Measurements from ENCODE around the gene CLCN5.

Gene CLCN5

GRCh38 chrX:50106051-50106675 is 183.8 kb downstream of the CLCN5 start:
- H3K9me3 Mint-ChIP-seq (ENCODE audit: low read depth), result no peaks in the 10 kb centered on the region
- H3K4me1 Mint-ChIP-seq (ENCODE audit: low read depth), result no peaks in the 10 kb centered on the region
- no peaks in the 10 kb centered on the region for H3K36me3 Mint-ChIP-seq
- no peaks in the 10 kb centered on the region for H3K27me3 Mint-ChIP-seq
- no peak overlapping the region for H3K4me3 Mint-ChIP-seq
- H3K27ac Mint-ChIP-seq, result no peak overlapping the region

DNA sequence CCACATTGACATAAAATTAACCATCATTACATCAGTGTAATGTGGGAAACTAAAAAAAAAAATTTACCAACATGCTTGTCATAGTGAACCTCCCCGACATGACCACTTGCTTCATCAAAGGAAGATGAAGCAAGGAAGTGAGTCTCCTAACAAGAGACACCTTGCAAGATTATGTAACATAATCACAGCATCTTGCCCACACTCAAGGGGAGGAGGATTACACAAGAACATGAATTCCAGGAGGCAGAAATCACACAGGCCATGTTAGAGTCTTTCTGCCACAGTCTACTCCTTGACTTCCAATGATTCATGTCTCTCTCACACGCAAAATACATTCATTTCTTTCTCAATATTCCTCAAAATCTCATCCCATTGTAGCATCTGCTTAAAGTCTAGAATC is 185.1 kb downstream of the CLCN5 start:
- no peak overlapping the region for H3K4me3 Mint-ChIP-seq
- H3K9me3 Mint-ChIP-seq (ENCODE audit: low read depth), result no peaks in the 10 kb centered on the region
- H3K27me3 Mint-ChIP-seq, result no peaks in the 10 kb centered on the region
- H3K27ac Mint-ChIP-seq, result no peak overlapping the region
- no peaks in the 10 kb centered on the region for H3K36me3 Mint-ChIP-seq
- no peaks in the 10 kb centered on the region for H3K4me1 Mint-ChIP-seq (ENCODE audit: low read depth)

GRCh38 chrX:50108264-50108663 is 185.9 kb downstream of the CLCN5 start:
- no peak overlapping the region for H3K4me3 Mint-ChIP-seq
- H3K9me3 Mint-ChIP-seq (ENCODE audit: low read depth), result no peaks in the 10 kb centered on the region
- H3K36me3 Mint-ChIP-seq, result no peaks in the 10 kb centered on the region
- no peak overlapping the region for H3K27ac Mint-ChIP-seq
- H3K27me3 Mint-ChIP-seq, result no peaks in the 10 kb centered on the region
- H3K4me1 Mint-ChIP-seq (ENCODE audit: low read depth), result no peaks in the 10 kb centered on the region

GRCh38 chrX:50111742-50112141 is 189.3 kb downstream of the CLCN5 start:
- no peaks in the 10 kb centered on the region for H3K27me3 Mint-ChIP-seq
- H3K27ac Mint-ChIP-seq, result no peak overlapping the region
- no peak overlapping the region for H3K4me3 Mint-ChIP-seq
- no peaks in the 10 kb centered on the region for H3K36me3 Mint-ChIP-seq
- no peaks in the 10 kb centered on the region for H3K9me3 Mint-ChIP-seq (ENCODE audit: low read depth)
- no peaks in the 10 kb centered on the region for H3K4me1 Mint-ChIP-seq (ENCODE audit: low read depth)

- Mint-ChIP-seq H3K9me3 (ENCODE audit: low read depth) (no peaks in the 10 kb centered on the region), H3K27me3 (peaks cover 2% of the 10 kb centered on the region), H3K4me3 (no peak overlapping the region), H3K36me3 (no peaks in the 10 kb centered on the region), H3K4me1 (ENCODE audit: low read depth) (no peaks in the 10 kb centered on the region), H3K27ac (no peak overlapping the region)
Observed at GRCh38 chrX:50114113-50114512, 191.7 kb downstream of the CLCN5 start.

DNA sequence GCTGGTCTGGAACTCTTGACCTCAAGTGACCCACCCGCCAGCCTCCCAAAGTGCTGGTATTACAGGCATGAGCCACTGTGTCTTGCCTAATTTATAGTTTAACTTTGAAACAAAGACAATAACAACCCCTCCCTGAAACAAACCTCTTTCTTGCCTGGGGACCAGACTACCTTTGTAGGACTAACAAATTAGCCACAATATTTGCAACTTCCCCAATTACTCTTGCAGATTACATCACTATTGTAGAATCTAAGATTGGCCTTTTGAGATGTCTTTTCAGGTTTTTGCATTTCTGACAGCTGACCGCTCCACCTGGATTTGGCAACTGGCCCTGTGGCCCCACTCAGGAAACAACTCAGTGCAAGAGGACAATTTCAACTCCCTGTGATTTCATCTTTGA is 193.6 kb downstream of the CLCN5 start:
- Mint-ChIP-seq H3K9me3 (ENCODE audit: low read depth) (no peaks in the 10 kb centered on the region), H3K27me3 (peaks cover 6% of the 10 kb centered on the region), H3K27ac (no peak overlapping the region), H3K4me3 (no peak overlapping the region), H3K4me1 (ENCODE audit: low read depth) (no peaks in the 10 kb centered on the region), H3K36me3 (no peaks in the 10 kb centered on the region)

DNA sequence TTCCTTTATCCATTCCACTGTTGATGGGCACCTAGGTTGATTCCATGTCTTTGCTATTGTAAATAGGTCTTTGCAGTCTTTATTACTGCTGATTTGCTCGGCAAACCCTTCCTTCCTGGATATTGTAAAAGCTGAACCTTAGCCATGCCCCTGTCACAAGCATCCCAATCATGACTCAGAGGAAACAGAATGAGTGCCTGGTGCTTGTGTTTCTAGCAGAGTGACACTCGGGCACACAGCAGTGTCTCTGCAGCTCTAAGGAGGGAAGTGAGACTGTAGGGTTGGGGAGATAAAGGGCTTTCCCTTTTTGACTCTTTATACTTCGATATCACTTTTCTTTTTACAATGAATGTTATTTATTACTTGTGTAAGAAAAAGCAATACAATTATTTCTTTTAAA is 195.1 kb downstream of the CLCN5 start:
- Mint-ChIP-seq H3K9me3 (ENCODE audit: low read depth) (no peaks in the 10 kb centered on the region), H3K4me1 (ENCODE audit: low read depth) (no peaks in the 10 kb centered on the region), H3K36me3 (no peaks in the 10 kb centered on the region), H3K27me3 (peaks cover 8% of the 10 kb centered on the region), H3K4me3 (no peak overlapping the region), H3K27ac (no peak overlapping the region)

GRCh38 chrX:50125480-50125879 is 203.1 kb downstream of the CLCN5 start:
- H3K4me3 Mint-ChIP-seq, result no peak overlapping the region
- no peaks in the 10 kb centered on the region for H3K36me3 Mint-ChIP-seq
- H3K27me3 Mint-ChIP-seq, result peaks cover 2% of the 10 kb centered on the region
- no peaks in the 10 kb centered on the region for H3K9me3 Mint-ChIP-seq (ENCODE audit: low read depth)
- no peaks in the 10 kb centered on the region for H3K4me1 Mint-ChIP-seq (ENCODE audit: low read depth)
- H3K27ac Mint-ChIP-seq, result no peak overlapping the region

DNA sequence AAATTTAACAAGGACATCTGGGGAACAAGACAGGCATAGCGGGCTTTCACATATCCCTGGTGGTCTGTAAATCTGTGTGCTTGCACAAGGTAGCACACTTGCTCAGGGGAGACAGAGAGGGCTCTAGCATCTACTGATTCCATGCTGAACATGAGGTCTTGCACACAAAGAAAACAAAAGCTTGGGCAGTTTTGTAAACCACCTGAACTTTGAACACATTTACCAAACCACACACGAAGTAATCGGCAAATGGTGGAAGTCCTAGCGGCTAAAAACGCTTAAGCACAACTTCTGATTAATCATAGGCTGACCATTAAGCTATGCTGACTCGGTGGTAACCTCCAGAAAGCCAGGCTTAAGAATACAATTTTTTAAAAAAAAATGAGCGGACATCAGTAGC is 225.6 kb downstream of the CLCN5 start:
- Mint-ChIP-seq H3K9me3 (ENCODE audit: low read depth) (no peaks in the 10 kb centered on the region), H3K27ac (no peak overlapping the region), H3K27me3 (no peaks in the 10 kb centered on the region), H3K4me1 (ENCODE audit: low read depth) (no peaks in the 10 kb centered on the region), H3K4me3 (no peak overlapping the region), H3K36me3 (no peaks in the 10 kb centered on the region)
